ENCODE measurements around the gene TMPRSS7.
A peak's percentile ranks its signal among the peaks of the same experiment; 100 is the strongest.

Gene TMPRSS7

GRCh38 chr3:112085735-112086075 is 51.2 kb downstream of the TMPRSS7 start:
- Histone ChIP-seq H3K4me1 (ENCODE audit: control insufficient read depth, insufficient read depth, low read length) (no peaks in the 10 kb centered on the region), H3K36me3 (ENCODE audit: control insufficient read depth, insufficient read depth, low read length) (no peaks in the 10 kb centered on the region), H3K27me3 (ENCODE audit: control insufficient read depth, insufficient read depth, low read length) (no peaks in the 10 kb centered on the region), H3K27ac (ENCODE audit: low read length) (no peak overlapping the region), H3K4me3 (ENCODE audit: low read length) (peak overlapping the region; percentile 44; the same call in 1 of the 2 replicates), H3K9me3 (ENCODE audit: control insufficient read depth, insufficient read depth, low read length) (no peaks in the 10 kb centered on the region)
- WGBS (ENCODE audit: insufficient coverage, insufficient read length): no CpG with 5 or more reads among the region's 12 CpGs
- no peak for DNase-seq (ENCODE audit: low read depth, low spot score)

- peak; percentile 73 for DNase-seq (ENCODE audit: low read depth, low spot score)
- WGBS (ENCODE audit: insufficient coverage, insufficient read length): no CpG with 5 or more reads among the region's 67 CpGs
- no peaks in the 10 kb centered on the region for H3K4me1 ChIP-seq (ENCODE audit: control insufficient read depth, insufficient read depth, low read length)
- H3K9me3 ChIP-seq (ENCODE audit: control insufficient read depth, insufficient read depth, low read length): no peaks in the 10 kb centered on the region
- H3K27me3 ChIP-seq (ENCODE audit: control insufficient read depth, insufficient read depth, low read length): no peaks in the 10 kb centered on the region
- H3K4me3 ChIP-seq (ENCODE audit: low read length): peak within 1 kb of the TSS; percentile 44; the same call in 1 of the 2 replicates
- no peak within 1 kb of the TSS for H3K27ac ChIP-seq (ENCODE audit: low read length)
- H3K36me3 ChIP-seq (ENCODE audit: control insufficient read depth, insufficient read depth, low read length): no peaks in the 10 kb centered on the region
These were observed 51.7 kb downstream of the TMPRSS7 start, which contains the start of gene C3orf52 for GRCh38 chr3:112086076-112086854. TSS of gene C3orf52 (plus strand) at chr3:112086389. CDS start at chr3:112086408, 19 bp downstream.

GRCh38 chr3:112086875-112087524 is 52.5 kb downstream of the TMPRSS7 start:
- no peaks in the 10 kb centered on the region for H3K27me3 ChIP-seq (ENCODE audit: control insufficient read depth, insufficient read depth, low read length)
- peak overlapping the region; percentile 44; the same call in 1 of the 2 replicates for H3K4me3 ChIP-seq (ENCODE audit: low read length)
- DNase-seq (ENCODE audit: low read depth, low spot score): no peak
- no peaks in the 10 kb centered on the region for H3K36me3 ChIP-seq (ENCODE audit: control insufficient read depth, insufficient read depth, low read length)
- no CpG with 5 or more reads among the region's 14 CpGs for WGBS (ENCODE audit: insufficient coverage, insufficient read length)
- H3K27ac ChIP-seq (ENCODE audit: low read length): no peak overlapping the region
- H3K9me3 ChIP-seq (ENCODE audit: control insufficient read depth, insufficient read depth, low read length): no peaks in the 10 kb centered on the region
- no peaks in the 10 kb centered on the region for H3K4me1 ChIP-seq (ENCODE audit: control insufficient read depth, insufficient read depth, low read length)

- DNase-seq (ENCODE audit: low read depth, low spot score): no peak
- Histone ChIP-seq H3K4me1 (ENCODE audit: control insufficient read depth, insufficient read depth, low read length) (peaks cover 1% of the 10 kb centered on the region; the same call in 1 of the 2 replicates), H3K27me3 (ENCODE audit: control insufficient read depth, insufficient read depth, low read length) (no peaks in the 10 kb centered on the region), H3K9me3 (ENCODE audit: control insufficient read depth, insufficient read depth, low read length) (no peaks in the 10 kb centered on the region), H3K4me3 (ENCODE audit: low read length) (no peak overlapping the region), H3K36me3 (ENCODE audit: control insufficient read depth, insufficient read depth, low read length) (no peaks in the 10 kb centered on the region), H3K27ac (ENCODE audit: low read length) (no peak overlapping the region)
- no CpG with 5 or more reads among the region's 5 CpGs for WGBS (ENCODE audit: insufficient coverage, insufficient read length)
These were observed 53.2 kb downstream of the TMPRSS7 start for GRCh38 chr3:112087746-112088145.

- H3K27ac ChIP-seq (ENCODE audit: low read length): no peak overlapping the region
- no peak for DNase-seq (ENCODE audit: low read depth, low spot score)
- no peaks in the 10 kb centered on the region for H3K27me3 ChIP-seq (ENCODE audit: control insufficient read depth, insufficient read depth, low read length)
- WGBS (ENCODE audit: insufficient coverage, insufficient read length): no CpG with 5 or more reads among the region's 4 CpGs
- no peak overlapping the region for H3K4me3 ChIP-seq (ENCODE audit: low read length)
- no peaks in the 10 kb centered on the region for H3K36me3 ChIP-seq (ENCODE audit: control insufficient read depth, insufficient read depth, low read length)
- no peaks in the 10 kb centered on the region for H3K9me3 ChIP-seq (ENCODE audit: control insufficient read depth, insufficient read depth, low read length)
- H3K4me1 ChIP-seq (ENCODE audit: control insufficient read depth, insufficient read depth, low read length): peaks cover 1% of the 10 kb centered on the region; the same call in 1 of the 2 replicates
These were observed 54.4 kb downstream of the TMPRSS7 start for GRCh38 chr3:112088944-112089343.

- Histone ChIP-seq H3K27ac (ENCODE audit: low read length) (no peak overlapping the region), H3K36me3 (ENCODE audit: control insufficient read depth, insufficient read depth, low read length) (no peaks in the 10 kb centered on the region), H3K9me3 (ENCODE audit: control insufficient read depth, insufficient read depth, low read length) (no peaks in the 10 kb centered on the region), H3K27me3 (ENCODE audit: control insufficient read depth, insufficient read depth, low read length) (no peaks in the 10 kb centered on the region), H3K4me1 (ENCODE audit: control insufficient read depth, insufficient read depth, low read length) (peaks cover 1% of the 10 kb centered on the region; the same call in 1 of the 2 replicates), H3K4me3 (ENCODE audit: low read length) (no peak overlapping the region)
- no peak for DNase-seq (ENCODE audit: low read depth, low spot score)
- whole genome bisulfite sequencing (ENCODE audit: insufficient coverage, insufficient read length): no CpG with 5 or more reads among the region's 9 CpGs
These were observed 55.7 kb downstream of the TMPRSS7 start for GRCh38 chr3:112089956-112090886.

- H3K4me1 ChIP-seq (ENCODE audit: control insufficient read depth, insufficient read depth, low read length): peaks cover 1% of the 10 kb centered on the region; the same call in 1 of the 2 replicates
- no CpG with 5 or more reads among the region's 6 CpGs for WGBS (ENCODE audit: insufficient coverage, insufficient read length)
- H3K27ac ChIP-seq (ENCODE audit: low read length): no peak overlapping the region
- H3K36me3 ChIP-seq (ENCODE audit: control insufficient read depth, insufficient read depth, low read length): no peaks in the 10 kb centered on the region
- H3K27me3 ChIP-seq (ENCODE audit: control insufficient read depth, insufficient read depth, low read length): no peaks in the 10 kb centered on the region
- H3K9me3 ChIP-seq (ENCODE audit: control insufficient read depth, insufficient read depth, low read length): no peaks in the 10 kb centered on the region
- H3K4me3 ChIP-seq (ENCODE audit: low read length): no peak overlapping the region
- no peak for DNase-seq (ENCODE audit: low read depth, low spot score)
These were observed 56.5 kb downstream of the TMPRSS7 start for GRCh38 chr3:112090887-112091586.

- Histone ChIP-seq H3K9me3 (ENCODE audit: control insufficient read depth, insufficient read depth, low read length) (no peaks in the 10 kb centered on the region), H3K4me3 (ENCODE audit: low read length) (no peak overlapping the region), H3K36me3 (ENCODE audit: control insufficient read depth, insufficient read depth, low read length) (no peaks in the 10 kb centered on the region), H3K27me3 (ENCODE audit: control insufficient read depth, insufficient read depth, low read length) (no peaks in the 10 kb centered on the region), H3K4me1 (ENCODE audit: control insufficient read depth, insufficient read depth, low read length) (peaks cover 1% of the 10 kb centered on the region; the same call in 1 of the 2 replicates), H3K27ac (ENCODE audit: low read length) (no peak overlapping the region)
- WGBS (ENCODE audit: insufficient coverage, insufficient read length): no CpG with 5 or more reads among the region's 6 CpGs
- DNase-seq (ENCODE audit: low read depth, low spot score): no peak
These were observed 58.1 kb downstream of the TMPRSS7 start for GRCh38 chr3:112092496-112093179.

GRCh38 chr3:112093180-112093522 is 58.6 kb downstream of the TMPRSS7 start:
- Histone ChIP-seq H3K36me3 (ENCODE audit: control insufficient read depth, insufficient read depth, low read length) (no peaks in the 10 kb centered on the region), H3K27me3 (ENCODE audit: control insufficient read depth, insufficient read depth, low read length) (no peaks in the 10 kb centered on the region), H3K4me1 (ENCODE audit: control insufficient read depth, insufficient read depth, low read length) (peaks cover 1% of the 10 kb centered on the region; the same call in 1 of the 2 replicates), H3K9me3 (ENCODE audit: control insufficient read depth, insufficient read depth, low read length) (no peaks in the 10 kb centered on the region), H3K27ac (ENCODE audit: low read length) (no peak overlapping the region), H3K4me3 (ENCODE audit: low read length) (no peak overlapping the region)
- no peak for DNase-seq (ENCODE audit: low read depth, low spot score)
